Hypothalamus (tissue), 51 donors: ENCODE data around the gene IFT74.
"Not testable (repeated sequence)": the region's sequence is repeated elsewhere in the genome, so short reads cannot be mapped to it uniquely, and the experiment has no call there.

Experiments
- DNase-seq, 51 donors: peaks; one replicate each; lab custom pipeline; 2025; lab: John Stamatoyannopoulos, UW

IFT74 gene

DNA sequence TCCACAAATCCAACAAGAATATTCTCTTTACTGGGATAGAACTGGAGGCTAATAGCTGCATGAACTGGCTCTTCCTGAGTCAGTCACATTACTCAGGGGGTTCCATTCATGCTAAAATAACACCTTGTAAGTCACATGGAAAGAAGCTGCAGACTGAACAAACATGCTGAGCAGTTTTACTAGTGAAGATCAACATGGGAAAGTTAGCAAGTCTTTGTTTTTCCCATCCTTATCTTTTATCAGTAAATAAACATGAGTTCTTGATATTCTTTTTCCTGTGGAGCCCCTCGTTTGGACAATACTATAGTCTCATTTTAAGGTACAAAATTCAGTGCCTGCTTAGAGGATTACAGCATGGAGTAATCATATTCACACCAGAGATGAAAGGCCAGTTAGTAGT, 109.1 kb downstream of the IFT74 start:
- no peak for DNase-seq

- DNase-seq = no peak
These were observed 117.9 kb downstream of the IFT74 start for GRCh38 chr9:27073841-27074728.

DNA sequence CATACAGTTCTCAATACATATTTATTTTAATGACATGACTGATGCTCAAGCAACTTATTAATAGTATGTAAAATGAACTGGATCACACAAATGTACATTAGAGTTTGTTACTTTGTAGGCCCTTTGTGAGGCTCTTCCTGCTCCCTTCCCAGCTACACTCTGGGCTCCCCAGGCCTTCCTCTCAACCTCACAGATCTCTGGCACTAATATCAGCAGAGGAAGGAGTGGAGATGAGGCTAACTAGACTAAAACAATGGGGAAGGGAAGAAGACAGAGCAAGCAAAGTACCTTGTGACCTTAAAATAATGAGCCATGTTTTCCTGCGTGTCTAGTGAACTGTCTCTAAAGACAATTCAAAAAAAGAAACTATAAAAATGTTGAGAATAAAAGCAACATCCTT, 122.5 kb downstream of the IFT74 start:
- no peak for DNase-seq

GRCh38 chr9:27085456-27085855, 129.2 kb downstream of the IFT74 start:
- no peak for DNase-seq

- no peak for DNase-seq
These were observed 130.8 kb downstream of the IFT74 start for GRCh38 chr9:27086818-27087680.

- DNase-seq = no peak
These were observed 132.8 kb downstream of the IFT74 start for GRCh38 chr9:27088981-27089380.

- DNase-seq = no peak
These were observed 133.5 kb downstream of the IFT74 start for GRCh38 chr9:27089706-27090105.

- no peak for DNase-seq
These were observed 134.0 kb downstream of the IFT74 start for GRCh38 chr9:27090231-27090630.

GRCh38 chr9:27090711-27091110, 134.5 kb downstream of the IFT74 start:
- no peak for DNase-seq

- DNase-seq = not testable (repeated sequence)
These were observed 136.3 kb downstream of the IFT74 start for GRCh38 chr9:27092496-27092895.

DNA sequence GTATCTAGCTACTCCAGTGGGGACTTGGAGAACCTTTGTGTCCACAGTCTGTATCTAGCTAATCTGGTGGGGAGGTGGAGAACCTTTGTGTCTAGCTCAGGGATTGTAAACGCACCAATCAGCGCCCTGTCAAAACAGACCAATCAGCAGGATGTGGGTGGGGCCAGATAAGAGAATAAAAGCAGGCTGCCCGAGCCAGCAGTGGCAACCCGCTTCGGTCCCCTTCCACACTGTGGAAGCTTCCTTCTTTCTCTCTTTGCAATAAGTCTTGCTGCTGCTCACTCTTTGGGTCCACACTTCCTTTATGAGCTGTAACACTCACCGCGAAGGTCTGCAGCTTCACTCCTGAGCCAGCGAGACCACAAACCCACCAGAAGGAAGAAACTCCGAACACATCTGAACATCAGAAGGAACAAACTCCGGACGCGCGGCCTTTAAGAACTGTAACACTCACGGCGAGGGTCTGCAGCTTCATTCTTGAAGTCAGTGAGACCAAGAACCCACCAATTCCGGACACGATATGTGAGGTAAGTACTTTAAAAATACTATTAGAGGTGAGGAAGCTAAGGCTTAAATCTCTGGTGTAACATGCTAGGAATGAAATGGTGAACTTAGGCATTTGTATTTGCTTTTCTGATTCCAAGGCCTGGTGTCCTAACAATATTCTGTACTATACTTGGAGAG, 137.3 kb downstream of the IFT74 start:
- not testable (repeated sequence) for DNase-seq

DNA sequence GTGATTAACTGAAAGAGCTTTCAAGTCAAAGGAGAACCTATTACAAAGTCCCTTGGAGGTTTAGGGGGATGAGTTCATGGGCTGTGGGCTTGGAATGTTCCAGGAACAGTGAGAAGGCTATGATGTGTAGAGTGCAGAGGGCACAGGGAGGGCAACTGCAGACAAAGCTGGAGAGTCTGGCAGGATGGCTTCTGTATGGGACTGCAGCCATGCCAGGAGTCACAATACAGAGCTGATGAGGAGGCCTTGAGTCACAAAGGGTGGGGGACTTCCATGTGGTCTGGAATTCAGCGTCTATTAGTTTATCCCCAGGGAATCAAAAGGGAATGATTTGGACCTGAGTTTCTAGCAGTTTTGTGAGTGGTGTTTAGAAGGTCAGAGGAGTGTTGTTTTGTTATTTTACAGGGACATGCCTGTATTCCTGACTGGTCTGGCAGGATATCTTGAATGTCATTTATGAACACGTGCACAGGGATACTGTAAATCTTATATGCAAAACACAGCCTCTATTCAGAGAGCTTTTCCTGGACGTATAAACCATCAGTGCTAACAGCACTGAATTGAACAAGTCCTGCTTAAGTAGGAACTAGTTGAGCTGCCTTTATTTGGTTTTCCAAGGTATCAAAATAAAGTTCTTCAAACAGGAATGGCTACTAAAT, 138.6 kb downstream of the IFT74 start:
- DNase-seq = peak in 1 of 51 donors; percentile 6

DNA sequence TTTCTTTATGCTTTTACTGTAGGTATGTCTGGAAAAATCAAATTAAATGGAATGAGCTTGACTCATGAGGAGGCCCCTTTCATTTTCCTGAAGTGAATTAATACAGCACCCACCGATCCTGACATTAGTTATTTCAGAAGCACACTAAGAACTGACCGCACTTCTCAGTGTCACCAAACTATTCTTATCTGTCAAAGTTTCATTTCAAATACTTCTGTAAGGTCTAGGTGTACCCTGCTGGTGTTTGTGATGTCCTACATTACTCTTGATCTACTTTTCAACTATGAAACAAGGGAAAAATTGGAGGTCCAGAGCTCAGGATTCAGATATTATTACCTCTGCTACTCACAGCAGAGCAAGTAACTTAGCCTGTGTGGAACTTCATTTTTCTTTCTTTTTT, 151.0 kb downstream of the IFT74 start:
- no peak for DNase-seq

DNA sequence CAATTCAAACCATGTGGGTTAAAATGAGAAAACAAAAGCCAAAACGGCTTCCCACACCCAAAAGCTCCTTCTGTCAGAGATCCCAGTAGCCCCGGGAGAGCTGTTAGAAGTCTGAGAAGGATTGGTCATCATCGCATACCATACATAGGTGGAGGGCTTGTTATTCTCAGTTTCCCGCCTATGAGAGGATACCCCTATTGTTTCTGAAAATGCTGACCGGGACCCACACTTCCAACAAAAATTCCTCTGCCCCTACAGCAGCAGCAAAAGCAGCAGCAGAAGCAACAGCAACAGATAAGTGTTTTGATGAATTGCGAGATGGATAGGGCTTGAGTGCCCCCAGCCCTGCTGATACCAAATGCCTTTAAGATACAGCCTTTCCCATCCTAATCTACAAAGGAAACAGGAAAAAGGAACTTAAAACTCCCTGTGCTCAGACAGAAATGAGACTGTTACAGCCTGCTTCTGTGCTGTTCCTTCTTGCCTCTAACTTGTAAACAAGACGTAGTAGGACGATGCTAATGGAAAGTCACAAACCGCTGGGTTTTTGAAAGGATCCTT, 152.8 kb downstream of the IFT74 start, which contains the start of gene TEK:
Gene TEK (plus strand): TSS at position 245 of the 561 bp plus-strand sequence. CDS start 366 bp downstream, outside the sequence.
- no peak for DNase-seq

DNA sequence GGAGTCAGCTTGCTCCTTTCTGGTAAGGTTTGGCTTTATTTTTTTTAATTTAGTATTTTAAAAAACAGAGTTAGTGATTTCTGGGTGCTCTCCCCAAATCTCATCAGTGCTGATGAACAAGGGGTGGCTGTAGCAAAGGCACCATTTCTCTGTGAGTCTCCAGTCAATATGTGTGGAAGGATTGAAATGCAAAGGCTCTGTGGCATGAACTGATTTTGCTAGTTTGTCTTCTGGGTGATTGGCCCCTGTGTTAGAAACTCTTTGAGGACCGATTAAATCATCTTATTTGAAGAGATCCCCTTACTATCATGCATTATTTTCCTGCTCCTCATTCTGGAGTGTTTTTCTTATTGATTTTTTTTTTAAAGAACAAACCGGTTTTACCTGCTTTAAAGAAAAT, 153.4 kb downstream of the IFT74 start:
- no peak for DNase-seq

DNA sequence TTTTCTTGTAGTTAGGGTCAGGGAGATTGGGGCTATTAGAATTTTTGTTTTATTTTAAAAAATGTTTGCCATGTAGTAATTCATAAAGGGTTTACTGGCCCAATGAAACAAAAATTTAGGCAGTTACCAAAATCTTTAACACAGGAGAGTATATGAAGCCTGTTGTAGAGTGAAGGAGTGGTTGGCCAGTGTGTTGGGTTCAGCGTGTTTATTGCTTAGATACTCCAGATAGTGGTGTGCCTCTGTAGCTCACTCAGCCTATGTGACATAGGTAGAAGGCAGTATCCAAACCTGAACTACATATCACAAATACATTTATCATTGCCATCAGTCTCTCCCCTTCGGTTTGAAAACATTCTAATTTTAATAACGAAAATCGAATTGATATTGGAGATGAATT, 154.0 kb downstream of the IFT74 start:
- no peak for DNase-seq

DNA sequence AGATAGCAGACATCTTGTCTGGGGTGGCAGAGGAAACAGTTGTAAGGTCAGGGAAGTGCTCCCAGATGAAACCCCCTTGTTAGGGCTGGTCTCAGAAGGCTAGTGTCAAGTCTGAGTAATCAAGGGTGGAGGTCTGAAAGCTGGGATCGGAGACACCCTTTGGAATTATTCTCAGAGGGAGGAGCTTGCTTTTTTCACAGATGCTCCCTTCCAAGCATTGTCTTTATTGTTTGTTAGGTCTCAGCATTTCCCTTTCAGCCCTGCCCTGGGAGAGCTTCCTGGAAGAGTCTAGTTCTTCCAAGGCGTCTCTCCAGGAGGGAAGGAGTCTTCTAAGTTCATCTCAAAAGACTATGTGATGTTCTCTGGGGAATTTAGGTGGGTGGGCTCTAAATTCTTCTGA, 156.0 kb downstream of the IFT74 start:
- no peak for DNase-seq
